ENCODE data around the gene EPB41L4A. TPM values are rescaled to one million over a fixed set of nuclear protein-coding genes. Genes with fewer than 3 reads are reported as not detected.

Gene EPB41L4A
- total RNA-seq, 3 donors from 2014 or later, result 22.0 to 25.9 (median 22.6) TPM

- Histone ChIP-seq H3K4me3 (no peak overlapping the region), H3K9me3 (peaks cover 0 to 9% of the 10 kb centered on the region in 2 donors), H3K27ac (no peak overlapping the region), H3K27me3 (no peaks in the 10 kb centered on the region), H3K4me1 (no peaks in the 10 kb centered on the region), H3K36me3 (no peaks in the 10 kb centered on the region)
- DNase-seq (ENCODE audit: low spot score in 2 of 2), result no peak
- intact Hi-C loops (cut with DNase I; ENCODE audit: low total_unique reads), result no loop called here
- TF ChIP-seq POLR2A (IDR thresholded peaks at IDR 0.05), result no peak
- TF ChIP-seq CTCF (IDR thresholded peaks at IDR 0.05), result no peak
- TF ChIP-seq POLR2AphosphoS5 (IDR thresholded peaks at IDR 0.05), result no peak
Measured at GRCh38 chr5:112116371-112116770, 302.7 kb downstream of the EPB41L4A start.

GRCh38 chr5:112113565-112113964 is 305.5 kb downstream of the EPB41L4A start:
- H3K27me3 ChIP-seq, result no peaks in the 10 kb centered on the region
- TF ChIP-seq POLR2AphosphoS5 (IDR thresholded peaks at IDR 0.05) (no peak), POLR2A (IDR thresholded peaks at IDR 0.05) (no peak), CTCF (IDR thresholded peaks at IDR 0.05) (no peak)
- no peaks in the 10 kb centered on the region for H3K9me3 ChIP-seq
- no peak for DNase-seq (ENCODE audit: low spot score in 2 of 2)
- H3K4me1 ChIP-seq, result no peaks in the 10 kb centered on the region
- no peak overlapping the region for H3K27ac ChIP-seq
- H3K36me3 ChIP-seq, result no peaks in the 10 kb centered on the region
- intact Hi-C loops (cut with DNase I; ENCODE audit: low total_unique reads), result no loop called here
- H3K4me3 ChIP-seq, result no peak overlapping the region

All from breast epithelium (tissue), 4 donors.